Measurements from ENCODE around the gene SYNRG.

The SYNRG gene

GRCh38 chr17:37592291-37592690, 16.9 kb downstream of the SYNRG start:
- DNase-seq, result no peak

GRCh38 chr17:37585066-37585465, 24.2 kb downstream of the SYNRG start:
- DNase-seq, result no peak

- no peak for DNase-seq
Observed at GRCh38 chr17:37576281-37576680, 32.9 kb downstream of the SYNRG start.

DNA sequence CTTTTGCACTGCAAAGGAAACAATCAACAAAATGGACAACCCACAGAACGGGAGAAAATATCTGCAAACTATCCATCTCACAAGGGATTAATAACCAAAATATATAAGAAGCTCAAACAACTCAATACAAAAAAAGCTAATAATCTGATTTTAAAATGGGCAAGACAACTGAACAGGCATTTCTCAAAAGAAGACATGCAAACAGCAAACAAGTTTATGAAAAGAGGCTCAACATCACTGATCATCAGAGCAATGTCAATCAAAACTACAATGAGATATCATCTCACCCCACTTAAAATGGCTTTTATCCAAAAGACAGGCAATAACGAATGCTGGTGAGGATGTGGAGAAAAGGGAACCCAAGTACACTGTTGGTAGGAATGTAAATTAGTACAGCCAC, 34.8 kb downstream of the SYNRG start:
- no peak for DNase-seq

GRCh38 chr17:37571674-37572073, 37.5 kb downstream of the SYNRG start:
- no peak for DNase-seq

DNA sequence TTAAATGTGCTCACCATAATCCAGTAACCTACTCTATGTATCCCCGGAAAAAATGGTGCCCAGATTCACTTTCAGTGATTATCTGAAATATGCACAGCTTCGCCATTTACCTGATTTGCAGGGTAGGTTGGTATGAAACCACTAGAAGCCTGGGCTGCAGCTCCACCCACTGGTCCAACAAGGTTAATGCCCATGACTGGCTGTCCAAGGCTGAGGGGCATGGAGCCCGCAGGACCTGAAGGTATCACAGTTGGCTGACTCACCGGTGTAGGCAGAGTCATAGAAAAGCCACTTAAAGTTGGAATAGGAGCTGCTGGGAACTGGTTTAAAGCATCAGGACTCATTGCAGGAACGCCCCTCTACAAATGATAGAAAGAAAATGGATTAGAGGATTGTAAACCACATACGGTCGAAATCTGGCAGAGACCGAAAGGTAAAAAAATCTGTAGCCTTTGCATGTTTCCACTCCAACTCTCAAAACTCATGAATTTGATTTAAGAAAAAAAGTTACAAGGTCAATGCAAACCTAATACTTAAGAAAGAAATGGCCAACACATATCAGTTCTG, 38.6 kb downstream of the SYNRG start:
- peak; percentile 24 for DNase-seq

- DNase-seq, result no peak
Observed at GRCh38 chr17:37568350-37569053, 40.7 kb downstream of the SYNRG start.

DNA sequence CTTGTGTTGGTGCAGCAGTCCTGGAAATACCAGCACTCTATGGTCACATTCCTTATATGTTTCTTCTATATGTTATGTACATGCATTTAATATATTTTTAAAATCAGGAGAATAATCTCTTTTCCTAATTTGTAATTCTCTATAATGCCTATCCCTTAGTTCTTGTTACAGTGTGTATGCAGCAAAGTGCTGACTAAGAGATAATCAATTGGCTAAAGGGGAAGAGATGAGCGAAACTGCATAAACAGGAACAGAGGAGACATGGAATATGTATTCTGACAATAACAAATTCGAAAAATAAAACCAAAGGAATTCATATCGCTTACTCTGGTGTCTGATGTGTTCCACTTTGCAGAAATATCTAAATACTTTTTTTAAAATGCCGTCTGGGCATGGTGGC, 41.7 kb downstream of the SYNRG start:
- DNase-seq, result no peak

GRCh38 chr17:37567137-37567536, 42.1 kb downstream of the SYNRG start:
- DNase-seq, result no peak

DNA sequence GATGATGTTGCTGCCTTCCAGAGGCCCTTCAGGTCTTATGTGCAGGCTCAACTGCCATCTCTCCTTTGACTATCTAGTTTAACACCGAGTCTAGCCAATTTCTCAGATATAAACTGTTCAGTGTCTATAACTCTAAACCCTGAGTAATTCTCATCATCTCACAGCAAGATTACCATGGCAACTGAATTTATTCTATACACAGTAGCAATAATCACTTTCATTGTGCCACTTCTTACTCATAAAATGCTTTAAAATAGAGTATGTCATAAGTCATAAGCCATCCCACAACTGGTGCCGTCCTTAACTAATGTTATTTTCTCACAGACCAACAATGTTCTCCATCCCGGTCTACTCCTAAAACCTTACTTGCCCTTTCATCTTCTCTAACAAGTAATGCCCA, 45.0 kb downstream of the SYNRG start:
- no peak for DNase-seq

- no peak for DNase-seq
Observed at GRCh38 chr17:37562016-37562745, 47.0 kb downstream of the SYNRG start.

GRCh38 chr17:37558299-37558698, 50.9 kb downstream of the SYNRG start:
- no peak for DNase-seq

GRCh38 chr17:37557482-37557881, 51.7 kb downstream of the SYNRG start:
- no peak for DNase-seq

- DNase-seq, result no peak
Observed at GRCh38 chr17:37555386-37555785, 53.8 kb downstream of the SYNRG start.

DNA sequence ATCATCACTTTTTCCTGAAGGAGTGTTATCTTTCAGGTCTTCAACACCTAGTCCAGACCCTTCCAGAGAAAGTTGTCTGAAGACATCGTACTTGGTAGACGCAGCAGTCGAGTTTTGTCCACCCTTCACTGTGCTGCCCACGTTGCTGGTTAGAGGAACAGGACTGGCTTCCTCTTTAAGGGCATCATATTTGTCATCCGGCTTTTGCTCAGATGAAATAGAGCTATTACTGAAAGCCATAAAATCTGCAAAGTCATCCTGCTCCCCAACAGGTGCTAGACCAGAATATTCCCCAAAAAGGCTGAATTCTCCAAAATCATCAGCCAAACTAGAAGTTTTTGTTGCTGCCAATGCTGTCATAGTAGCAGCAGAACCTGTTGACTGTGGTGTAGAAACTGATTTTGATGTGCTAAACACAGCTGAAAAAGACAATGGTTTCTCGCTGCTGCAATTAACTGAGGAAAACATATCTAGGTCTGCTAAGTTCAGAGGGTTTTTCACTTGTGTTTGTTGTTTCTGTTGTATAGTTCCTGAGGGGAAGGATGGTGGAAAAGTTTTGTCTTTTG, 55.7 kb downstream of the SYNRG start:
- DNase-seq, result no peak

DNA sequence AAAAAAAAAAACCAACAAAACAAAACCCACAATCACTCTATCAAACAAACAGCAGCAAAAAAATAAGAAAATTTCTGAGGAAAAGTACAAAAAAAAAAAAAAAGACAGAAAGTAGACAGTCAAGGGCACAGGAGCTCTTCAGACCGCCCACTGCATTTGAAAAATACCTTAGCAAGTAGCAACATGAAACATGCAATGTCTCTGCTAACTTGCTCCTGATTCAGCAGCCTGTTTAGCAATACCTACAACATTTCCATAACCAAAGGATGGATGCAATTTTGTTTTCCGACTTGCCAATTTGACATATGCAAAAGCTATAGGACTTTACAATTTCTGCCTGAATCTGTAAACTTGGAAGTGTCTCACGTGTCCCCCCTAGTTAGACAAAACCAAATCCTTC, 57.4 kb downstream of the SYNRG start:
- no peak for DNase-seq

DNA sequence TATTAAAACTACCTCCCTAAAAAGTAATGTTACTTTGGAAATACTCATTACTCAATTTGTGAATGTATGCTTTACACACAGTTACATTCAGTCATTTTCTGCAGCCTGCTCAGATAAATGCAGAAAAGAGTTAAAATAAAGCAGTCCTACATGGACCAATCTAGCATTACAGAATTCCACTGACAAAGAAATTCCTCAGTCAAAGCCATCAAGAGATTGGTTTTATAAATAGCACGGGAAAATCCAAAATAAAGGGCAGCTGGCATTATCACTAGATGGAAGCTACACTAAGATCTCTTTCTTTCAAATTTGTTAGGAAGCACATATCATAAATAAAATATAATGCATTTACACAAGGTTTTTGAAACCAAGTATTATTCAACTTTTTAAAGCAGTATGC, 61.2 kb downstream of the SYNRG start:
- DNase-seq, result no peak

DNA sequence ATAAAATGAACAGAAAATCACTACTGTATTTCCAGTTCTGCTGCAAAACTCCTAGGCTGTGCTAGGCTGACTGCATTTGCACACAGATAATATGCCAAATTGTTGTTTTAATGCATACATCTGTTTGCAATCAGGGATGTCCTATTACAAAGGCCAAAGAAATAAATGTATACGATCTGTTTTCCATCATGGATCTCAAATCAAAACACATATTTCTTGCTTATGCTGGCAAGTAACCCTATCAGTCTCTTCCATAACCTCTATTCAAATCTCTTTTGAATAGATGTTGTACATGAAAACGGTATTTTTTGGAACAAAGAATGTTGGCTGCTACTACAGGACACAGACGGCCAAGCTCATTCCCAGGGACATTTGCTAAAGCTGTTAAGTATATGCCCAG, 62.9 kb downstream of the SYNRG start:
- DNase-seq, result no peak

GRCh38 chr17:37545486-37545885, 63.7 kb downstream of the SYNRG start:
- DNase-seq, result no peak

- DNase-seq, result no peak
Observed at GRCh38 chr17:37543637-37544052, 65.6 kb downstream of the SYNRG start.

DNA sequence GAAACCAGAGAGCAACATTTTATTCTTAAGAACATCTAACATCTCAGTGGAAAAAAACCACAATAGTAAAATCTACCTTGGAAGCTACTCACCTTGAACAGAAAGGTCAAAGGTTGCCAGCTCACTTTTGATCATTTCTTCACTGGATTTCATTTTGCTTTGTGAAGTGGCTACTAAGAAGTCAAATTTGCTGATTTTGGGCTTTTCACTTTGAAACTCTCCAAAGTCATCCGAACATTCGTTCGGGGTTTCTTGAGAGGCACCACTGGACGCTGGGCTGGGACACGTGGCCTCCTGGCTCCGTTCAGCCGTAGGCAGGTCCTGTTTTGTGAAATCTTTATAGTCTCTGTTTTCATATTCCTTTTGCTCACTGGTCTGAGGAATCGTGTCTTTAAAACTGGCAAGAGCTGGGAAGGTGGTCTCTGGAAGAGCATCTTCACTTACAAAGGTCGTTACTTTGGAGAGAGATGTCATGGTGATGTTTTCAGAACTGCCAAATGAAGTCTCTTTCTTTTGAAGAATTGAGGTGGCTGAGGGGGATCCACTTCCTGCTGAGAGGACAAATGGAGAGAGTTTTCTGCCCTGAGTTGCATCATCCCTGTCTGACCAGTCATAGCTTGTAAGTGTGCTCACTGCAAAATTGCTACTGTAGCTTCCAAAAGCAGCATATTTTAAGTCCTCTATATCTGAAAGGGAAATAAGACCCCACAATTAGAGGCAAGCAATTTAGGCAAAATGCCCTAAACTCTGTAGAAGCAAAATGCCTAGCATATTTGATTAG, 67.1 kb downstream of the SYNRG start:
- no peak for DNase-seq

GRCh38 chr17:37538981-37539659, 70.1 kb downstream of the SYNRG start:
- no peak for DNase-seq

DNA sequence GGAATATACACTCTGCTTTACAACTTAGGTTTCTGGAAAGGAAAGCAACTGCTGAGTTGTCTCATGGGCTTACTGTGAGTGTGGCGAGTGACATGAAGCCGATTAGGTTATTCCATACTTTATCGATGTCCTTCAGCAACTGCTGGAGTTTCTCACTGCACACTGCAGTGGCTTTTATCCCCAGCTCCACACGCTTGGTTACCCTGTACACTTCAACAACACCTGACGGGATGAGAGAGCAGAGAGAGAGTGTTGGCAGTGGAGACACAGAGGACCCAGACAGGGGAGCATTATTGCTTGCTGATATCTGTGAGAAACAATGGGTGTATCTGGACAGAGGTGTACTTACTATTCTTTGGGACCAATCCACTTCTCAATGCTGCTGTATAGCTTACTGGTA, 73.3 kb downstream of the SYNRG start:
- DNase-seq, result no peak
